ENCODE results near the gene TTLL10. TPM values are rescaled to one million over a fixed set of nuclear protein-coding genes. Genes with fewer than 3 reads are reported as not detected.

Gene TTLL10
- polyA plus RNA-seq, 1 donor from 2014 or later, result not detected

GRCh38 chr1:1148569-1148968, 25.1 kb upstream of the TTLL10 start:
- Histone ChIP-seq H3K4me2 (ENCODE audit: low read length) (no peak overlapping the region), H3K4me3 (ENCODE audit: low read length) (no peak overlapping the region), H3K9me3 (ENCODE audit: low read length) (no peaks in the 10 kb centered on the region), H3K9ac (ENCODE audit: low read length) (no peak overlapping the region), H2AFZ (ENCODE audit: low read depth, low read length) (no peak overlapping the region), H3K9me2 (ENCODE audit: insufficient read depth, low read length) (no peaks in the 10 kb centered on the region), H3K79me2 (replicated peaks; ENCODE audit: insufficient read depth, low read length) (no peaks in the 10 kb centered on the region), H4K20me1 (ENCODE audit: insufficient read depth) (no peaks in the 10 kb centered on the region), H3K27me3 (ENCODE audit: insufficient read depth, low read depth, low read length) (no peaks in the 10 kb centered on the region), H3F3A (ENCODE audit: insufficient read depth, low read length, poor library complexity, severe bottlenecking) (no peaks in the 10 kb centered on the region), H3K27ac (ENCODE audit: low read length) (no peak overlapping the region), H3K36me3 (ENCODE audit: insufficient read depth, low read length) (no peaks in the 10 kb centered on the region)
- no peak for TF ChIP-seq SMC3 (conservative IDR thresholded peaks at IDR 0.05; ENCODE audit: poor library complexity)
- TF ChIP-seq TAF1 (IDR thresholded peaks at IDR 0.05; ENCODE audit: low read depth), result no peak
- TF ChIP-seq RAD21 (conservative IDR thresholded peaks at IDR 0.05), result no peak
- TF ChIP-seq EZH2 (IDR thresholded peaks at IDR 0.05; ENCODE audit: borderline replicate concordance, insufficient read depth, low read length, poor library complexity, severe bottlenecking), result no peak
- no peak for TF ChIP-seq MXI1 (conservative IDR thresholded peaks at IDR 0.05; ENCODE audit: poor library complexity, severe bottlenecking)
- no peak for TF ChIP-seq CTCF (IDR thresholded peaks at IDR 0.05; ENCODE audit: poor library complexity, severe bottlenecking)
- TF ChIP-seq REST (IDR thresholded peaks at IDR 0.05; ENCODE audit: borderline replicate concordance), result no peak
- no peak for TF ChIP-seq EP300 (conservative IDR thresholded peaks at IDR 0.05; ENCODE audit: poor library complexity, severe bottlenecking)
- no peak for TF ChIP-seq POLR2AphosphoS5 (IDR thresholded peaks at IDR 0.05)

- H3K4me3 ChIP-seq (ENCODE audit: low read length), result no peak overlapping the region
- H4K20me1 ChIP-seq (ENCODE audit: insufficient read depth), result no peaks in the 10 kb centered on the region
- H3K27me3 ChIP-seq (ENCODE audit: insufficient read depth, low read depth, low read length), result no peaks in the 10 kb centered on the region
- H3K9ac ChIP-seq (ENCODE audit: low read length), result no peak overlapping the region
- H3F3A ChIP-seq (ENCODE audit: insufficient read depth, low read length, poor library complexity, severe bottlenecking), result no peaks in the 10 kb centered on the region
- no peak overlapping the region for H2AFZ ChIP-seq (ENCODE audit: low read depth, low read length)
- no peaks in the 10 kb centered on the region for H3K9me2 ChIP-seq (ENCODE audit: insufficient read depth, low read length)
- H3K9me3 ChIP-seq (ENCODE audit: low read length), result no peaks in the 10 kb centered on the region
- H3K4me2 ChIP-seq (ENCODE audit: low read length), result no peak overlapping the region
- no peaks in the 10 kb centered on the region for H3K36me3 ChIP-seq (ENCODE audit: insufficient read depth, low read length)
- no peak overlapping the region for H3K27ac ChIP-seq (ENCODE audit: low read length)
- no peak for TF ChIP-seq SMC3 (conservative IDR thresholded peaks at IDR 0.05; ENCODE audit: poor library complexity)
- TF ChIP-seq RAD21 (conservative IDR thresholded peaks at IDR 0.05), result no peak
- no peak for TF ChIP-seq POLR2AphosphoS5 (IDR thresholded peaks at IDR 0.05)
- no peak for TF ChIP-seq MXI1 (conservative IDR thresholded peaks at IDR 0.05; ENCODE audit: poor library complexity, severe bottlenecking)
- no peak for TF ChIP-seq EP300 (conservative IDR thresholded peaks at IDR 0.05; ENCODE audit: poor library complexity, severe bottlenecking)
- no peak for TF ChIP-seq CTCF (IDR thresholded peaks at IDR 0.05; ENCODE audit: poor library complexity, severe bottlenecking)
- no peak for TF ChIP-seq TAF1 (IDR thresholded peaks at IDR 0.05; ENCODE audit: low read depth)
- no peak for TF ChIP-seq REST (IDR thresholded peaks at IDR 0.05; ENCODE audit: borderline replicate concordance)
- TF ChIP-seq EZH2 (IDR thresholded peaks at IDR 0.05; ENCODE audit: borderline replicate concordance, insufficient read depth, low read length, poor library complexity, severe bottlenecking), result no peak
- no peaks in the 10 kb centered on the region for H3K79me2 ChIP-seq (replicated peaks; ENCODE audit: insufficient read depth, low read length)
Observed at GRCh38 chr1:1149416-1149815, 24.3 kb upstream of the TTLL10 start.
